ELF-1 (cell line): ENCODE measurements around the gene ILF3.
A peak's percentile ranks its signal among the peaks of the same experiment; 100 is the strongest.

Experiments
- DNase-seq: peaks from one replicate; pipeline ENCODE4 v3.0.0-alpha.2; 2016; ENCODE audit warnings: low read depth, low spot score

ILF3 gene

GRCh38 chr19:10730932-10731331 lies 76.8 kb downstream of the ILF3 start:
- DNase-seq = no peak

DNA sequence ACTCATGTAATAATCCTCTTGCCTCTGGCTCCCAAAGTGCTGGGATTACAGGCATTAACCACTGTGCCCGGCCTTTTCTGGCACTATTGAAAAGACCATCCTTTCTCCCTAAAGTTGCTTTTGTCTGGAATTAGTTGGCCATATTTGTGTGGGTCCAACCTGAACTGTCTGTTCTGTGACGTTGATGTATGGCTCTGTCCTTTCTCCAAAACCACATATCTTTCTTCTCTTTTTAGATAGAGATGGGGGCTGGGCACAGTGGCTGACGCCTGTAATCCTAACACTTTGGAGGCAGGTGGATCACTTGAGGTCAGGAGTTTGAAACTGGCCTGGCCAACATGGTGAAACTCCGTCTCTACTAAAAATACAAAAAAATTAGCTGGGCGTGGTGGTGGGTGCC lies 81.6 kb downstream of the ILF3 start:
- DNase-seq = no peak

- DNase-seq = no peak
Measured at GRCh38 chr19:10736189-10736588, 82.0 kb downstream of the ILF3 start.

DNA sequence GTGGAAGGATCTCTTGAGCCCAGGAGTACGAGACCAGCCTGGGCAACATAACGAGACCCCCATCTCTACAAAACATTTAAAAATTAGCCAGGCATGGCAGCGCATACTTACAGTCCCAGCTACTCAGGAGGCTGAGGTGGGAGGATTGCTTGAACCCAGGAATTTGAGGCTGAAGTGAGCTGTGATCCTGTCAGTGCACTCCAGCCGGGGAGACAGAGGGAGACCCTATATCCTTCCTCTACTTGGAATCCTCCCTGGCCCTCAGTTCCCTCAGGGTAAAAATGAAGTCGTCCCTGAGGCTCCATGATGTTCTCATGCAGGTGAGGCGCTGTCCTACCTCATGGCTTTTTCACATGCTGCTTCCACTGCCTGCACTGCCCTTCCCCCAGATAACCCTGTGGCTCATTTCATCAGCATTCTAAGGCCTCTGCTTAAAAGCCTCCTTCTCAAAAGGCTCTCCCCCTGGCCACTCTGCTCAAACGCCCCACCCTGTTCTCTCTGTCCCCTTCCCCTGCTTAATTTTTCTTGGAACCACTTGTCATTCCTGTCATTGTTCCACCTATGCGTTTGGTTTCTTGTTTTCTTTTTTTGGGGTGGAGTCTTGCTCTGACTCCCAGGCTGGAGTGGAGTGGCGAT lies 82.9 kb downstream of the ILF3 start:
- peak; percentile 48 for DNase-seq

GRCh38 chr19:10737722-10738121 lies 83.6 kb downstream of the ILF3 start:
- DNase-seq = no peak

DNA sequence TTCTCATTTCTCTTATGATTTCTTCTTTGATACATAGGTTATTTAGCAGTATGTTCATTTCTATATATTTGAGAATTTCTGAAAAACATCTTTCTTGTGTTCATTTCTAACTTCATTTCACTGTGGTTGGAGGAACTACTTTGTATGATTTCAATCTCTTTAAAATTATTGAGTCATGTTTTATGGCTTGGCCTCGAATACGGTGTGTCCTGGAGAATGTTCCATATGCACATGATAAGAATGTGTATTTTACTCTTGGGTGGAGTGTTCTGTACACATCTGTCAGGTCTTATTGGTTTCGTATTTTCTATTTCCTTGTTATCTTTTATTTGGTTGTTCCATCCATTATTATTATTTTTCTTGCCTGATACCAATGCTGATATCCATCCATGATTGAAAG lies 86.7 kb downstream of the ILF3 start:
- no peak for DNase-seq
